DOHH2 (cell line): ENCODE results near the gene LGI2.

Experiments used
- H3F3A ChIP-seq: fragments of 200-600 bp; sonication (generic), shearing (Covaris generic); 2 replicates; pipeline ENCODE4 v1.6.0; 2016; ENCODE audit warnings: antibody characterized with exemption, mild to moderate bottlenecking; ENCODE audit not compliant: control insufficient read depth, insufficient read depth
- H3K27ac ChIP-seq: fragments of 200-600 bp; sonication (generic); 2 replicates; pipeline ENCODE4 v1.5.1; 2014; ENCODE audit warnings: low read depth, mild to moderate bottlenecking, low read length, moderate library complexity
- H3K27me3 ChIP-seq: fragments of 200-600 bp; sonication (generic); 2 replicates; pipeline ENCODE4 v1.6.1; 2014; ENCODE audit warnings: mild to moderate bottlenecking, low read length, mixed read lengths; ENCODE audit not compliant: control insufficient read depth
- H3K36me3 ChIP-seq: fragments of 200-600 bp; sonication (generic); 2 replicates; pipeline ENCODE4 v1.6.1; 2014; ENCODE audit warnings: mild to moderate bottlenecking, low read length, moderate library complexity, mixed read lengths; ENCODE audit not compliant: control insufficient read depth
- H3K4me1 ChIP-seq: fragments of 200-600 bp; sonication (generic); 2 replicates; pipeline ENCODE4 v1.6.1; 2014; ENCODE audit warnings: mild to moderate bottlenecking, low read length, mixed read lengths; ENCODE audit not compliant: control insufficient read depth
- H3K4me2 ChIP-seq: fragments of 200-600 bp; sonication (generic); 2 replicates; pipeline ENCODE4 v1.6.0; 2014; ENCODE audit warnings: mild to moderate bottlenecking, low read length, moderate library complexity
- H3K4me3 ChIP-seq: fragments of 200-600 bp; sonication (generic); 2 replicates; pipeline ENCODE4 v1.5.1; 2014; ENCODE audit warnings: mild to moderate bottlenecking, low read length, mixed read lengths
- H3K79me2 ChIP-seq: fragments of 200-600 bp; sonication (generic); 2 replicates; pipeline ENCODE4 v1.6.1; 2014; ENCODE audit warnings: mild to moderate bottlenecking, low read length, mixed read lengths; ENCODE audit not compliant: control insufficient read depth
- H3K9me2 ChIP-seq: fragments of 200-600 bp; sonication (generic); replicated peaks from 2 replicates; pipeline ENCODE4 v1.6.1; 2014; ENCODE audit warnings: mild to moderate bottlenecking, low read length, mixed read lengths; ENCODE audit not compliant: control insufficient read depth
- H3K9me3 ChIP-seq: fragments of 200-600 bp; sonication (generic); 2 replicates; pipeline ENCODE4 v1.6.1; 2014; ENCODE audit warnings: antibody characterized with exemption, low read length, mixed read lengths; ENCODE audit not compliant: control insufficient read depth, insufficient read depth
- H4K20me1 ChIP-seq: fragments of 200-600 bp; sonication (generic); 2 replicates; pipeline ENCODE4 v1.6.0; 2014; ENCODE audit warnings: low read depth, mild to moderate bottlenecking, antibody characterized with exemption, low read length, moderate library complexity; ENCODE audit not compliant: control insufficient read depth, insufficient read depth
- EZH2phosphoT487 ChIP-seq: fragments of 200-600 bp; sonication (generic); IDR thresholded peaks from 2 replicates; pipeline ENCODE4 v1.6.1; 2017; ENCODE audit warnings: borderline replicate concordance, mild to moderate bottlenecking, antibody characterized with exemption, low read length, moderate library complexity, mixed read lengths
- TF ChIP-seq, protein P1 (sequence below): fragments of 200-600 bp; sonication (generic); IDR thresholded peaks from one replicate; pipeline ENCODE4 v1.5.1; 2014; ENCODE audit warnings: antibody characterized with exemption, mild to moderate bottlenecking, low read depth, low read length; ENCODE audit not compliant: poor library complexity, severe bottlenecking

LGI2 gene

DNA sequence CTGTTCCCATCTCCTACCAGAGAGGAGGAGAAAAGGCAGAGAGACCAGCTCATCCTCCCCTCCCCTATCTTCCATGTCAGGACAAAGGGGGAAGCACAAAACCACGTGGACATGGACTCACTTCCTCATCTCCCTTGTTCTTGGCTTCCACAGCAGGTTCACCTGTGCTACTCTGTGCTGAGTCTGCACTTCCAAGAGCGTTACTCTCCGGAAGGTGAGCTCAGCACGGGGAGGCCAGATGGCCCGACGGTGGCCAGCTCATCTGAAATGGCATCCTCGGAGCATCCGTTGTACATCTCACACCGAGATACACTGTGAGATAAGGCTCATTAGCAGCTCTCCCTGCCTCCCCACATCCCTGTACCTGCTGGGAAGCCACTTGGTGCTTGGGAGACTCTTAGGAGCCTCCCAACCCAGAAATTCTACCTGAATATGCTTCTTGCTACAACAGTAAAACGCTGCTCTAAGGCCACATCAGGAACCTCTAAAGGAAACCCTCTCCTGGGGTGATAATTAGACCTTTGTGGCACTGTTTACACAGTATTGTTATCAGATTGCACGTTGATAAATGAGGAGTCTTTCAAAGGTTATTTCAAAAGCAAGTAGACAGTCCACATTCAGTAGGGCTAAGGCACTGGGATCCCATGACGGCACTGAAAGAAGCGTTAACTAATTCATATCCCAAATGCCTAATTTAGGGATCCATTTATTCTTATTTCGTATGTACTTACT is 19.4 kb downstream of the LGI2 start:
- TF ChIP-seq EZH2phosphoT487 = no peak
- TF ChIP-seq, protein P1, sequence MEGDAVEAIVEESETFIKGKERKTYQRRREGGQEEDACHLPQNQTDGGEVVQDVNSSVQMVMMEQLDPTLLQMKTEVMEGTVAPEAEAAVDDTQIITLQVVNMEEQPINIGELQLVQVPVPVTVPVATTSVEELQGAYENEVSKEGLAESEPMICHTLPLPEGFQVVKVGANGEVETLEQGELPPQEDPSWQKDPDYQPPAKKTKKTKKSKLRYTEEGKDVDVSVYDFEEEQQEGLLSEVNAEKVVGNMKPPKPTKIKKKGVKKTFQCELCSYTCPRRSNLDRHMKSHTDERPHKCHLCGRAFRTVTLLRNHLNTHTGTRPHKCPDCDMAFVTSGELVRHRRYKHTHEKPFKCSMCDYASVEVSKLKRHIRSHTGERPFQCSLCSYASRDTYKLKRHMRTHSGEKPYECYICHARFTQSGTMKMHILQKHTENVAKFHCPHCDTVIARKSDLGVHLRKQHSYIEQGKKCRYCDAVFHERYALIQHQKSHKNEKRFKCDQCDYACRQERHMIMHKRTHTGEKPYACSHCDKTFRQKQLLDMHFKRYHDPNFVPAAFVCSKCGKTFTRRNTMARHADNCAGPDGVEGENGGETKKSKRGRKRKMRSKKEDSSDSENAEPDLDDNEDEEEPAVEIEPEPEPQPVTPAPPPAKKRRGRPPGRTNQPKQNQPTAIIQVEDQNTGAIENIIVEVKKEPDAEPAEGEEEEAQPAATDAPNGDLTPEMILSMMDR = no peak
- Histone ChIP-seq H4K20me1 (no peaks in the 10 kb centered on the region), H3F3A (no peaks in the 10 kb centered on the region), H3K4me1 (no peaks in the 10 kb centered on the region), H3K27ac (no peak overlapping the region), H3K4me2 (no peak overlapping the region), H3K9me2 (no peaks in the 10 kb centered on the region), H3K9me3 (no peaks in the 10 kb centered on the region), H3K27me3 (no peaks in the 10 kb centered on the region), H3K4me3 (no peak overlapping the region), H3K36me3 (no peaks in the 10 kb centered on the region), H3K79me2 (no peaks in the 10 kb centered on the region)

DNA sequence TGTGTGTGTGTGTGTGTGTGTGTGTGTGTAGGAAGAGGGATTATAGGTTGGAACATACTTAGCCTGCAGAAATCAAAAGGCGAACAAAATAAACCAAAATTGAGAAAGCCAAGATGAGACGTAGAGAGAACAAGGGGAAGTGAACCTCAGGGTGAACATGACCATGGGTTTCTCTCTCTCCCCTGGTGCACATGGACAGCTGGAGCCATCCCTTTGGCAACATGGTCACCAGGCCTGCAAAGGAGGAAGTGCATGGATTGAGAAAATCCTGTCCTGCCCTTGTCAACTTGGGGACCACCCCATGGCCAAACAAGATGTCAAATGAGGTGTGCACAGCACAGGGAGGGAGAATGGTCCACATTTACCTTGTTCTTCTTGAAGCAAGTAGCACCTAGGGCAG is 23.1 kb downstream of the LGI2 start:
- H3K4me3 ChIP-seq = no peak overlapping the region
- no peaks in the 10 kb centered on the region for H3K79me2 ChIP-seq
- no peaks in the 10 kb centered on the region for H3K4me1 ChIP-seq
- H3K9me3 ChIP-seq = no peaks in the 10 kb centered on the region
- no peak overlapping the region for H3K27ac ChIP-seq
- TF ChIP-seq, protein P1 = no peak
- TF ChIP-seq EZH2phosphoT487 = no peak
- no peaks in the 10 kb centered on the region for H3K36me3 ChIP-seq
- no peaks in the 10 kb centered on the region for H3K9me2 ChIP-seq
- H3F3A ChIP-seq = no peaks in the 10 kb centered on the region
- H3K4me2 ChIP-seq = no peak overlapping the region
- H3K27me3 ChIP-seq = no peaks in the 10 kb centered on the region
- no peaks in the 10 kb centered on the region for H4K20me1 ChIP-seq

DNA sequence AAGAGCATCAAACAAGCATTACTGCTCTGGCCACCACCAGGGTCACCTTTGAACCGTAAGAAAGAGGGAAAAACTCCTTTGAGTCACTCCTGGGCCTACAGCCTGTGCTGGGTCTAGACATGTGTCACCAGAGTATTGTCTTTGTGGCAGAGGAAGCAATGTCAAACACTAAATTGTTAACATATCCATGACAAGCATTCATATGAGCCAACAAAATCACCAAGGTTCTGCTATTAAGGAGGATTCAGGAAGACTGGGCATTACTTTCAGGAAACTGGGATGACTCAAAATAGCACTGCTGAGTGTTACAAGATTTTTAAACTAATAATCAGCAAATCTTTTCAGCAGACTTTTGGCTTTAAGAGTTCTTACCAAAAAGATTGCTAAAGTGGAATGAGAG is 28.1 kb downstream of the LGI2 start:
- Histone ChIP-seq H3K79me2 (no peaks in the 10 kb centered on the region), H3K9me2 (no peaks in the 10 kb centered on the region), H3K4me3 (no peak overlapping the region), H3K4me2 (no peak overlapping the region), H3K27ac (no peak overlapping the region), H3K27me3 (no peaks in the 10 kb centered on the region), H4K20me1 (no peaks in the 10 kb centered on the region), H3K36me3 (no peaks in the 10 kb centered on the region), H3K4me1 (peaks cover 12% of the 10 kb centered on the region), H3F3A (no peaks in the 10 kb centered on the region), H3K9me3 (no peaks in the 10 kb centered on the region)
- TF ChIP-seq EZH2phosphoT487 = no peak
- TF ChIP-seq, protein P1 = no peak
